GM21447 (cell line): ENCODE measurements around the gene STK32C.
"Not testable (repeated sequence)": the region's sequence is repeated elsewhere in the genome, so short reads cannot be mapped to it uniquely, and the experiment has no call there.

Experiments
- ATAC-seq: cut with Tn5 transposase; IDR thresholded peaks from one replicate; pipeline ENCODE4 v1.9.1; 2021; ENCODE audit not compliant: unreplicated experiment

Gene STK32C

DNA sequence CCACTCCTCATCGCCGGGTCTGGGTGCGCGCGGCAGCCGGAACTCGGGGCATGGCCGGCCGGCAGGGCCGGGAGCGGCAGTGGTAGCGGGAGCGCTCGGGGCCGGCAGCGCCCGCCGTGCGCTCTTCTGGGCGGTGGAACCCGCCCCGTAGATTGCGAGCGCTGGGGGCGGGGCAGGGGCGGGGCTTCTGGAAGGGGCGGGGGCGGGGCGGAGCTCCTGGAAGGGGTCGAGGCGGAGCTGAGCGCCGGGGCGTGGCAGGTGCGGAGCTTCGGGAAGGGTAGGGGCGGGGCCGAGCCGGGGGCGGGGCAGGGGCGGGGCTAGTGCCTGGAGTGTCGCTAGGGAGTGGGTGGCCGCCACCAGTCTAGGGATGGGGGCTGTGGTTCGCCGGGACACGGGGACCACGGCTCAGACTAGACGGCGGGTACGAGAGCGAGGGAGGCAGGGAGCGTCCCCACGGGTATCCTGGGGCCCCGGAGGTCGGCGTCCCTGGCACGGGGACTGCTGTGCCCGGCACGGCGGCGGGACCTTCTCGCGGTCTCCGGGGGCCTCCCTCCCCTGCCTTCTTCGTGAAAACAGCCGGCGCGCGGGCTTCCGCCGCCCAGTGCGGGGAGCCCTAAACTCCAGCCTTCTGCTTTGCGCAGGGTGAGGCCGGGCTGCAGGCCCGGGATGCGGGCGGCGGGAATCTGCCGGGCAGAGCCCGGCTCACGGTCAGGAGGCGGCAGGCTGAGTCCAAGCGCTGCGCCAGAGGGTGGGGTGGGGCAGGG, at the start of gene STK32C:
Gene STK32C (minus strand): TSS at position 128 of the 764 bp plus-strand sequence. CDS start 117 bp downstream, at position 11.
- ATAC-seq = peak; percentile 84

- ATAC-seq = no peak
Measured at GRCh38 chr10:132356621-132357195, 49.0 kb upstream of the STK32C start.

DNA sequence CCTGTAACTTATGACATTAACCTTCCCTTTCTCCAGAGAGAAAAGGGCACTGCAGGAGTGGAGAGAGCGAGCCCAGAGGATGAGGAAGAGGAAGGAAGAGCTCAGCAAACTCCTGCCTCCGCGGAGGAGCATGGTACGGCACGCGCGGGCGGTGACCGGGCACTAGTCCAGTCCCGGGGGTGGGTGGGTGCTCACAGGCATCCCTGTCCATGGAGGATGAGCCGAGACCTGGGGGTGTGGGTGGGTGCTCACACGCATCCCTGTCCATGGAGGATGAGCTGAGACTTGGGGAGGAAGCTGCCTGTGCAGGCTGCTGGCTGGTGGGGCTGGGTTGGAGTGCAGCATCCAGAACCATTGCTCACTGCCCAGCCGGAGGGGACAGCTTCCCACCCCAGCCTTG, 48.0 kb upstream of the STK32C start:
- ATAC-seq = no peak

DNA sequence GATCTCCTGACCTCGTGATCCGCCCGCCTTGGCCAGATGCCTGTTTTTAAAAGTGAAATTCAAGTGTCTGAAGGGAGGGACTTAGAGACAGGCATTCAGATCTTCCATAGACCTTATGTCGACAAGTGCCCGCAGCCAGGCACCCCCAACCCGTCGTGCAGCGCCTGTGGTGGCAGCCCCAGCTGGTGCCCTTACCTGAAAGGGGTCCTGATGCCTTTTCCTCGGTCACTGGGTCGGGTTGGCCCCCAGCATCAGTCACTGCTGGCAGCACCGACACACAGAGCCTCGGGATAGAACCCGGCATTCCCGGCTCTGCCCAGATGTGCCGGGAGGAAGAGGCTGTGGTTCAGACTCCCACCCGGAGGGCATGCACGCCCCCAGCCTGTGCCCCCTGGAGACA, 47.5 kb upstream of the STK32C start:
- no peak for ATAC-seq

- ATAC-seq = no peak
Measured at GRCh38 chr10:132354356-132355094, 46.8 kb upstream of the STK32C start.

DNA sequence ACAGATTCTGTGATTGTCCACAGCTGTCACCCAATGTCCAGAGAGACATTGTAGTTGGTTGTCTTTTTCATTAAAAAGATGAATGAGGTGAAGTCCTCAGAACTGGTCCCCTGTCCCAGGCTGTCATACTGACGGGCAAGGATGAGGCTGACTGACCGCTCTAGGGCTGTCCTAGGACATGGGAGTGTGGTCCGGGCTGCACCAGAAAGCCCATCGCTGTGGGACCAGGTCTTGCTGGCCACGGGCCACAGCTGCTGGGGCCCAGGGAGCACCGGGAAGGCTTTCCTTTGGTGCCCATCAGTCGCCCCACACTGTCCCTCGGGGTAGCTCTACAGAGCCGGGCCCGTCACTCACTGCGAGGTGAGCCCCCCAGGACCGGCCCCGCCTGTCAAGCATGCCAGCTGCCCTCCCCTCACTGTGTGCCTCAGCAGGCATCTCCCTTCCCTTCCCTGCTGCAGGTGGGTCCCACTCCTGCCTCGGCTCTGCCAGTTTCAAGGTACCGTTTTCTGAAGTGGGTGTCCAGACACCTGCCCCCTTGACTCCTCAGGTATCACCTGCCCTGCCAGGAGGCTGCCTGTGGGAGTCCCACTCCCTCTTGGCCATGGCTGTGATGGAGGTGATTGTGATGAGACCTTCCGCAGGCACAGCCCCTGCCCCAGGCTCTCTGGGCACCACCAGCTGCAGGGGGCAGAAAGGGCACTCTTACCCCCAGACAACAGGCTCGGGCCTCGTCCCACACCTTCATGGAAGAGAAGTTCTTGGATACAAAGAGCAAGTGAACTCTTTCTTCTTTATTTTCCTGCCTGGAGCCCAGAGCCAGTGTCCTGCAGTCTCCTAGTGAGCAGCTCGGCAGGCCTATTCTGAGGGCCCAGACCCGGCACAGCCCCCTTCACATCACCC, 46.0 kb upstream of the STK32C start:
- ATAC-seq = no peak

DNA sequence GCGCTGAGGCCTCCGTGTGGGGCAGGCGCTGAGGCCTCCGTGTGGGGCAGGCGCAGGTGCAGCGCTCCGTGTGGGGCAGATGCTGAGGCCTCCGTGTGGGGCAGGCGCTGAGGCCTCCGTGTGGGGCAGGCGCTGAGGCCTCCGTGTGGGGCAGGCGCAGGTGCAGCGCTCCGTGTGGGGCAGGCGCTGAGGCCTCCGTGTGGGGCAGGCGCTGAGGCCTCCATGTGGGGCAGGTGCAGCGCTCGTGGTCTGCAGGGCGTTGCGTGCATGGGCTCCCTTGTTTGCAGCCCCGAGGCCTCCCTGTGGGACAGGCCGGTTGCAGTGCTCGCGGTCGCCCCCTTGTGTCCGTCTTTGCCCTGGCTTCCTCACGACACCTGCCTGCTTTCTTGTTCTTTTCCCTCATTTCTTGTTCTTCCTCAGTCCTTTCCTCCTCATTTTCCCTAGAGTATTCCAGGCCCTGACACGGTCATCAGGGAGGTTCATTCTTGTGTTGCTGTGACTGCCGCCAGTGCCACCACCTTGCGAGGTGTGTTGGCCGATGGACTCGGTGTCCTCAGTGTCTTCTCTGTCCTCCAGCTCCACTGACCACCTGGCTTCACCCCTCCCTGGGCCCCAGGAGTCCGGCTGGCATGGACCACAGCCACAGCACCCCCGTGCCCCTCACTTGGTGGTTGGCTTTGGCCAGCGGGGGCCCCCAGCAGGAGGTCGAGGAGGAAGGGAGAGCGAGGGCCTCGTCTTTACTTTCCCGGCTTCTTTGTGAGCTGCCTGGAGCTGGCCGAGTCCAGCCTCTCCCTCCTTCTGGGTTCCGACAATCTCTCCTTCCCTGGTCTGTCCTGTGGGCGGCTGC, 44.9 kb upstream of the STK32C start:
- ATAC-seq = not testable (repeated sequence)

DNA sequence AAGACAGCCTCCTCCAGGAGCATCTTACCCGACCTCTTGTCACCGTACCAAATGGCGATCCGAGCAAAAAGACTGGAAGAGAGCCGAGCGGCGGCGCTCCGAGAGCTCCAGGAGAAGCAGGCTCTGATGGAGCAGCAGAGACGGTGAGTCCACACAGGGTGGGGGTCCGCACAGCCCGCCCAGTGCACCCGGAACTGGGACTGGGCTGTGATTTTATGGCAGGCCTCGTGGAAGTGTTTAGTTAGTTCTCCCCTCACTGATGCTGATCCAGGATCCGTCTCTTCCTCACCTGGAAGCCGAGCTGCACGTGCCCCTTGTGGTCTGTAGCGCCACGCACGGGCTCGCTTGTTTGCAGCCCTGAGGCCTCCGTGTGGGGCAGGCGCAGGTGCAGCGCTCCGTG, 43.9 kb upstream of the STK32C start:
- ATAC-seq = no peak

DNA sequence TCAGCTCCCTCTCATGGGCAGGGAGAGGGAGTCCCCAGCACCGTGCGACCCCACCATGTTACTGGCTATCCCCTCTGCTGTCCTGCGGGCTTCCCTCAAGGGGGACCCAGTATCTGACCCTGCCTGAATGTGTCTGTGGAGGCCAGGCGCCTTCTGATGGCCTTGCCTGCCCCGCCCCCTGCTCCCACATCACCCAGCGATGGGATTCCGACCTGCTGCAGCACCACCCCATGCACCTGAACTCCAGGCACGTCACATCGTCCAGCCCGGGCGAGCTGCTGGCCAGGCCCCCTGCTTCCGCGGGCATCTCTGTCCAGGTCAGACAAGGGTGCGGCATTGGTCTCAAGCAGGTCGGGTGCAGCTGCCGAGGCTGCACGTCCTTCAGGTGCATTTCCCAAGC, 43.2 kb upstream of the STK32C start:
- no peak for ATAC-seq

DNA sequence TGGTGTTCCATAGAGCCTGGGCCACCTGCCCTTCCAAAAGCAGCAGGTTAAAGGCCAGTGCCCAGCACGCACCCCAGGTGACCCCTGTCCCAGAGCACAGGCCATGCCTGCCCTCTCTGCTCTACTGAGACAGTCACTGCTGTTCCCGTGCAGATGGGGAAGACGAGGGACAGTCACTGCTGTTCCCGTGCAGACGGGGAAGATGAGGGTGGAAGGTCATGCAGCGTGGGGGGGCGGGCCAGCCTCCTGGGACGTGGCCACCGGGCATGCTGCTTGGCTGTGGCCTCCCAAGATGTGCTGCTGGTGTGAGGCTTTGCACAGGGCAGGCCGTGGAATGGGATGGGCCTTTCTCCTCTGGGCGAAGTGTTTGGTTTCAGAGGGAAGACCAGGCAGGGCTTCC, 42.6 kb upstream of the STK32C start:
- no peak for ATAC-seq

- ATAC-seq = no peak
Measured at GRCh38 chr10:132349766-132350165, 42.0 kb upstream of the STK32C start.

GRCh38 chr10:132347931-132348267, 40.1 kb upstream of the STK32C start:
- ATAC-seq = no peak

DNA sequence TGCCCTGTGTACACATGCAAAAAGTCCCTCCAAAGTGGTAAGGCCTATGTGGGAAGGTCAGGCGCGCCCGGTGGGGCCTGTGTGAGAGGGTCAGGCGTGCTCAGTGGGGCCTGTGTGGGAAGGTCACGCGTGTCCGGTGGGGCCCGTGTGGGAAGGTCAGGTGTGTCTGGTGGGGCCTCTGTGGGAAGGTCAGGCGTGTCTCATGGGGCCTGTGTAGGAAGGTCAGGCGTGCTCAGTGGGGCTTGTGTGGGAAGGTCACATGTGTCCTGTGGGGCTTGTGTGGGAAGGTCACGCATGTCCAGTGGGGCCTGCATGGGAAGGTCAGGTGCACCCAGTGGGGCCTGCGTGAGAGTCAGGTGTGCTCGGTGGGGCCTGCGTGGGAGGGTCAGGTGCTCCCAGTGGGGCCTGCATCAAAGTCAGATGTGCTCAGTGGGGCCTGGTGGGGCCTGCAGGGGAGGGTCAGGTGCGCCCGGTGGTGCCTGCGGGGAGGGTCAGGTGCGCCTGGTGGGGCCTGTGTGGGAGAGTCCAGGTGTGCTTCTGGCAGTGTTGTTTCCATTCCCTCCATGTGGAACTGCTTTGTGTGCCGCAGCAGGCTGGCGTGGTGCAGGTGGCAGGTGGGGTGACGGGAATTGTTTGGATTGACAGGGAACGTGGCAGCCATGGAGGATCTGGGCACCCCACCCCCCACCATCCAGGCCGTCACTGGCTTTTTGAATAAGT, 39.6 kb upstream of the STK32C start:
- ATAC-seq = no peak

- ATAC-seq = no peak
Measured at GRCh38 chr10:132346806-132347205, 39.1 kb upstream of the STK32C start.

DNA sequence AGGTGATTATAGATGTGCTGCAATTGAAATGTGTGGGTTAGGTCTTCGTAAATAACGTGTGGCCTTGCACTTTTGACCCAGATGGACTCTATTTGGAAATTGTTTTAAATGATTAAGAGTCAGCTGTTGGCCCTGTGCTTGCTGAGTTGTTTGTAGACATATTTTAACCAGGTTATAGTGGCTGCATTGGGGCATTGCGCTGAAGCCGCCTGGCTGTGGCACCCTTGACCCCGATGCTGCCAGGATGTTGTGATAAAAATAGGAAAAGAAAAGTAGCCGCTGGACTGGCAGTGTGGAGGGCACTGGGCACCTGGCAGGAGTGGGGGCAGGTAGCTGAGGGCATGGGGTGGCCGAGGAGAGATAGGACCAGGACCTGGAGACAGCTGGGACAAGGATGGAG, 37.6 kb upstream of the STK32C start:
- no peak for ATAC-seq

DNA sequence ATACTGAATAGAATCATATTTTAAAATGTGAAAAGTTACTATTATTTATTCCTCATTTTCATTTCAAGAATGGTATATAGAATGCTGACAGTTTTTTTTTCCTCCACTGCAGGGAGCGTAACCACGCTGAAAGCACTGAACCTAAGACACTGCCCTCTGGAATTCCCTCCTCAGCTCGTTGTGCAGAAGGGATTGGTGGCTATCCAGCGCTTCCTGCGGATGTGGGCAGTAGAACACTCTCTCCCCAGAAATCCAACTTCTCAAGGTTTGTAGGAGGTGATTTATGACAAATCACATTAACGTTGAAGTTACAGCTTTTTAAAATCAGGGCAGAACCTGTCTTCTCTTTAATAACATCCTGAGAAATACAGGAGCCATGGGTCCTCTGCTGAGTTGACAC, 36.6 kb upstream of the STK32C start:
- no peak for ATAC-seq

DNA sequence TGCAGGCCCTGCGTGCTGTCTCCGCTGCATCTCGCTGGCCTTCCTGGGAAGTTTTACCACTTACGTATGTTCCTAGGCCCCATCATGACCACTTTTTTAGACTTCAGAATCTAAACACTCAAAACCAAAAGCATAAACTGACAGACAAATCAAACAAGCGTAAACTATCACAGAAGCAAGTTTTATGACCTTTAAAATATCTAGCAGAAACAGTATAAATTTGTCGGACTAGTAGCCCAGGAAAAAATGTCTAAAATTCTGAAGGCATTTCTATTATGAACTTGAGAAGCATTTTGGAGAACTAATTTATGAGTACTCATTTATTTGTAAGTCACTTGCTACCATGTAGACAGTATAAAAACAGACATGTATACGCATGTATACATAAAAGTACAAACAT, 34.8 kb upstream of the STK32C start:
- ATAC-seq = no peak

DNA sequence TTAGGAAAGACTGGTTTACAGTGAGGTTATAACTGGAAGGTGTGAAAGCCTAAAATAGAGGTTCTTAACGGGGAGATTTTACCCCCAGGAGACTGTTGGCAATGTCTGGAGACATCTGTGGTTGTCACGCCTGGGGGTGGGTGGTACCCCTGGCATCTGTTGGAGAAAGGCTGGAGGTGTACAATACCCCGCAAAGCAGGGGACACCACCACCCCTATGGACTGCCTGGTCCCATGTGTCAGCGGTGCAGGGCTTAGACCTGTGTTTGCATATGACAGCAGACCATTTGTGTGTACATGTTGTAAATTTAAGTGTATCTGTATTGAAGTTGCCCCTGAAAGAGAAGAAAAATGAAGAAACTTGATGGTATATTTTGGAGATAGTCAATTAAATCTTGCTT, 34.0 kb upstream of the STK32C start:
- no peak for ATAC-seq

- ATAC-seq = no peak
Measured at GRCh38 chr10:132341017-132341416, 33.3 kb upstream of the STK32C start.

DNA sequence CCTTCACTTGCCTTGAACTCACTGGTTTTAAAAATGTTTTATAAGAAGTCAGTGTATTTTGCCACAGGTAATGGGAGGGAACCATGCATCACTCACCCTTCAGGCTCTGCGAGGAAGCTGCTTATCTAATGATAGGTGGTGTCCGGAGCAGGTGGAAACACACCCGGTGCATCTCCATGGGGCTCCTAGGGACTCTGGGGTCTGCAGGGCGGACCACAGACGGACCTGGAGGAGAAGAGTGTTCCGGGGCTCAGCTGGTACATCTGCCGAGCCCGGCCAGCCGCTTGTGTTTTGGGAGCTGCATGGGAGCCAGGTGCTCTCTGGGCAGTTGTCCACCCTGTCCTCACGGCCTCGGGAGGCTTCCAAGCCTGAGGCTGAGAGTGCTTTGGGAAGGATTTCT, 31.5 kb upstream of the STK32C start:
- ATAC-seq = no peak
